WTC11 (cell line): ENCODE data around the gene TSPYL2.

ENCODE experiments used
- CREB1 ChIP-seq: sonication (generic); formaldehyde crosslinking; IDR thresholded peaks from 2 replicates; pipeline ENCODE4 v1.8.0; 2023; ENCODE audit warnings: mild to moderate bottlenecking, missing genetic modification reagents
- SP1 ChIP-seq: sonication (generic); formaldehyde crosslinking; conservative IDR thresholded peaks from 2 replicates; pipeline ENCODE4 v1.8.1; 2022; ENCODE audit warnings: missing genetic modification reagents
- TCF7 ChIP-seq: sonication (generic); formaldehyde crosslinking; IDR thresholded peaks from 2 replicates; pipeline ENCODE4 v1.8.0; 2022; ENCODE audit warnings: mild to moderate bottlenecking, low read depth, missing genetic modification reagents, moderate library complexity
- TF ChIP-seq, protein P1 (sequence below): sonication (generic); formaldehyde crosslinking; IDR thresholded peaks from 2 replicates; pipeline ENCODE4 v1.8.0; 2022; ENCODE audit warnings: mild to moderate bottlenecking, missing genetic modification reagents
- TF ChIP-seq, protein P2 (sequence below): fragments of 200-600 bp; IDR thresholded peaks from 2 replicates; pipeline ENCODE4 v1.8.0; 2022; ENCODE audit warnings: antibody characterized with exemption
- TF ChIP-seq, protein P3 (sequence below): sonication (generic); formaldehyde crosslinking; IDR thresholded peaks from 2 replicates; pipeline ENCODE4 v1.8.1; 2023; ENCODE audit warnings: mild to moderate bottlenecking, missing genetic modification reagents, moderate library complexity
- TF ChIP-seq, protein P4 (sequence below): sonication (generic); formaldehyde crosslinking; IDR thresholded peaks from 2 replicates; pipeline ENCODE4 v1.8.1; 2023; ENCODE audit warnings: mild to moderate bottlenecking, missing genetic modification reagents, moderate library complexity
- TF ChIP-seq, protein P5 (sequence below): sonication (generic); formaldehyde crosslinking; IDR thresholded peaks from 2 replicates; pipeline ENCODE4 v1.8.1; 2022; ENCODE audit warnings: low read depth, mild to moderate bottlenecking, moderate library complexity, missing genetic modification reagents, borderline replicate concordance
- TF ChIP-seq, protein P6 (sequence below): sonication (generic); formaldehyde crosslinking; IDR thresholded peaks from 2 replicates; pipeline ENCODE4 v1.8.1; 2023; ENCODE audit warnings: mild to moderate bottlenecking, missing genetic modification reagents
- TF ChIP-seq, protein P7 (sequence below): sonication (generic); formaldehyde crosslinking; IDR thresholded peaks from 2 replicates; pipeline ENCODE4 v1.8.0; 2023; ENCODE audit warnings: missing genetic modification reagents

DNA sequence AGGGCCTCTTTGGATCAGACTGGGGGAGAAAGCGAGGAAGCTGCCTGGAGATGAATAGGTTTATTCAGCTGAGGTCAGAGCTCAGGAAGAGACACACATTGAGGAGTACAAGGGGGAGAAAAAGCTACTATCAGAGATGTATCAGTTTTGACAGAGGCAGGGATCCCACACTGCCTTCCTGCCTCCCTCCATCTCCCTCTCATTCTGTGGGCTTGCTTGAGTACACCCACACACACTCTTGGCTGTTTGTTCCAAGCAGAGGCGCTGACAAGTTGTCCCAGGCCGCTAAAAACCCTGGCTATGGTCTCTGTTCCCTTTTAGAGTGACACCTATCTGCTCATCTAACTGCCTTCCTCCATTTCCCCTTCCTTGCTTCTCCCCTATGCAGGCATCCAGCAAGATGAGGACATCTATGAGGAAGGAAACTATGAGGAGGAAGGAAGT, 5.2 kb downstream of the TSPYL2 start:
- TF ChIP-seq, protein P1, sequence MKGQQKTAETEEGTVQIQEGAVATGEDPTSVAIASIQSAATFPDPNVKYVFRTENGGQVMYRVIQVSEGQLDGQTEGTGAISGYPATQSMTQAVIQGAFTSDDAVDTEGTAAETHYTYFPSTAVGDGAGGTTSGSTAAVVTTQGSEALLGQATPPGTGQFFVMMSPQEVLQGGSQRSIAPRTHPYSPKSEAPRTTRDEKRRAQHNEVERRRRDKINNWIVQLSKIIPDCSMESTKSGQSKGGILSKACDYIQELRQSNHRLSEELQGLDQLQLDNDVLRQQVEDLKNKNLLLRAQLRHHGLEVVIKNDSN (CRISPR knock-in tag): no peak
- TF ChIP-seq, protein P2, sequence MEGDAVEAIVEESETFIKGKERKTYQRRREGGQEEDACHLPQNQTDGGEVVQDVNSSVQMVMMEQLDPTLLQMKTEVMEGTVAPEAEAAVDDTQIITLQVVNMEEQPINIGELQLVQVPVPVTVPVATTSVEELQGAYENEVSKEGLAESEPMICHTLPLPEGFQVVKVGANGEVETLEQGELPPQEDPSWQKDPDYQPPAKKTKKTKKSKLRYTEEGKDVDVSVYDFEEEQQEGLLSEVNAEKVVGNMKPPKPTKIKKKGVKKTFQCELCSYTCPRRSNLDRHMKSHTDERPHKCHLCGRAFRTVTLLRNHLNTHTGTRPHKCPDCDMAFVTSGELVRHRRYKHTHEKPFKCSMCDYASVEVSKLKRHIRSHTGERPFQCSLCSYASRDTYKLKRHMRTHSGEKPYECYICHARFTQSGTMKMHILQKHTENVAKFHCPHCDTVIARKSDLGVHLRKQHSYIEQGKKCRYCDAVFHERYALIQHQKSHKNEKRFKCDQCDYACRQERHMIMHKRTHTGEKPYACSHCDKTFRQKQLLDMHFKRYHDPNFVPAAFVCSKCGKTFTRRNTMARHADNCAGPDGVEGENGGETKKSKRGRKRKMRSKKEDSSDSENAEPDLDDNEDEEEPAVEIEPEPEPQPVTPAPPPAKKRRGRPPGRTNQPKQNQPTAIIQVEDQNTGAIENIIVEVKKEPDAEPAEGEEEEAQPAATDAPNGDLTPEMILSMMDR: no peak
- TF ChIP-seq, protein P3, sequence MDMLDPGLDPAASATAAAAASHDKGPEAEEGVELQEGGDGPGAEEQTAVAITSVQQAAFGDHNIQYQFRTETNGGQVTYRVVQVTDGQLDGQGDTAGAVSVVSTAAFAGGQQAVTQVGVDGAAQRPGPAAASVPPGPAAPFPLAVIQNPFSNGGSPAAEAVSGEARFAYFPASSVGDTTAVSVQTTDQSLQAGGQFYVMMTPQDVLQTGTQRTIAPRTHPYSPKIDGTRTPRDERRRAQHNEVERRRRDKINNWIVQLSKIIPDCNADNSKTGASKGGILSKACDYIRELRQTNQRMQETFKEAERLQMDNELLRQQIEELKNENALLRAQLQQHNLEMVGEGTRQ (CRISPR knock-in tag): no peak
- TF ChIP-seq SP1: no peak
- TF ChIP-seq, protein P4, sequence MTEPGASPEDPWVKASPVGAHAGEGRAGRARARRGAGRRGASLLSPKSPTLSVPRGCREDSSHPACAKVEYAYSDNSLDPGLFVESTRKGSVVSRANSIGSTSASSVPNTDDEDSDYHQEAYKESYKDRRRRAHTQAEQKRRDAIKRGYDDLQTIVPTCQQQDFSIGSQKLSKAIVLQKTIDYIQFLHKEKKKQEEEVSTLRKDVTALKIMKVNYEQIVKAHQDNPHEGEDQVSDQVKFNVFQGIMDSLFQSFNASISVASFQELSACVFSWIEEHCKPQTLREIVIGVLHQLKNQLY (CRISPR knock-in tag): no peak
- TF ChIP-seq, protein P5, sequence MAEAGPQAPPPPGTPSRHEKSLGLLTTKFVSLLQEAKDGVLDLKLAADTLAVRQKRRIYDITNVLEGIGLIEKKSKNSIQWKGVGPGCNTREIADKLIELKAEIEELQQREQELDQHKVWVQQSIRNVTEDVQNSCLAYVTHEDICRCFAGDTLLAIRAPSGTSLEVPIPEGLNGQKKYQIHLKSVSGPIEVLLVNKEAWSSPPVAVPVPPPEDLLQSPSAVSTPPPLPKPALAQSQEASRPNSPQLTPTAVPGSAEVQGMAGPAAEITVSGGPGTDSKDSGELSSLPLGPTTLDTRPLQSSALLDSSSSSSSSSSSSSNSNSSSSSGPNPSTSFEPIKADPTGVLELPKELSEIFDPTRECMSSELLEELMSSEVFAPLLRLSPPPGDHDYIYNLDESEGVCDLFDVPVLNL (CRISPR knock-in tag): no peak
- TF ChIP-seq, protein P6, sequence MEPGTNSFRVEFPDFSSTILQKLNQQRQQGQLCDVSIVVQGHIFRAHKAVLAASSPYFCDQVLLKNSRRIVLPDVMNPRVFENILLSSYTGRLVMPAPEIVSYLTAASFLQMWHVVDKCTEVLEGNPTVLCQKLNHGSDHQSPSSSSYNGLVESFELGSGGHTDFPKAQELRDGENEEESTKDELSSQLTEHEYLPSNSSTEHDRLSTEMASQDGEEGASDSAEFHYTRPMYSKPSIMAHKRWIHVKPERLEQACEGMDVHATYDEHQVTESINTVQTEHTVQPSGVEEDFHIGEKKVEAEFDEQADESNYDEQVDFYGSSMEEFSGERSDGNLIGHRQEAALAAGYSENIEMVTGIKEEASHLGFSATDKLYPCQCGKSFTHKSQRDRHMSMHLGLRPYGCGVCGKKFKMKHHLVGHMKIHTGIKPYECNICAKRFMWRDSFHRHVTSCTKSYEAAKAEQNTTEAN: no peak
- TF ChIP-seq, protein P7, sequence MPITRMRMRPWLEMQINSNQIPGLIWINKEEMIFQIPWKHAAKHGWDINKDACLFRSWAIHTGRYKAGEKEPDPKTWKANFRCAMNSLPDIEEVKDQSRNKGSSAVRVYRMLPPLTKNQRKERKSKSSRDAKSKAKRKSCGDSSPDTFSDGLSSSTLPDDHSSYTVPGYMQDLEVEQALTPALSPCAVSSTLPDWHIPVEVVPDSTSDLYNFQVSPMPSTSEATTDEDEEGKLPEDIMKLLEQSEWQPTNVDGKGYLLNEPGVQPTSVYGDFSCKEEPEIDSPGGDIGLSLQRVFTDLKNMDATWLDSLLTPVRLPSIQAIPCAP (CRISPR knock-in tag): no peak
- no peak for TF ChIP-seq TCF7
- TF ChIP-seq CREB1 (CRISPR knock-in tag): no peak
